Esophagus squamous epithelium (tissue), 5 donors: ENCODE measurements around the gene PCSK9. TPM values are rescaled to one million over a fixed set of nuclear protein-coding genes. Genes with fewer than 3 reads are reported as not detected.
A peak's percentile ranks its signal among the peaks of the same experiment; 100 is the strongest.

Source experiments
- DNase-seq: peaks from one replicate; lab custom pipeline; 2025; lab: John Stamatoyannopoulos, UW
- H3K27ac ChIP-seq, 4 donors: fragments of 200-600 bp; sonication (generic); one replicate each; pipeline ENCODE4 v1.5.1; 2016 to 2019; ENCODE audit warnings: mild to moderate bottlenecking in 1 of 4
- H3K27me3 ChIP-seq, 4 donors: fragments of 200-600 bp; sonication (generic); 1 replicate in 3 of 4; 2 replicates in 1 of 4; pipeline versions ENCODE4 v1.5.1 to v1.6.0; 2017 to 2021; ENCODE audit warnings: antibody characterized with exemption in 1 of 4
- H3K36me3 ChIP-seq, 3 donors: fragments of 200-600 bp; sonication (generic); one replicate each; pipeline ENCODE4 v1.5.1; 2016 to 2019
- H3K4me1 ChIP-seq, 3 donors: fragments of 200-600 bp; sonication (generic); one replicate each; pipeline ENCODE4 v1.5.1; 2017 to 2019
- H3K4me3 ChIP-seq, 4 donors: fragments of 200-600 bp; sonication (generic); 1 replicate in 3 of 4; 2 replicates in 1 of 4; pipeline ENCODE4 v1.5.1; 2016 to 2019; ENCODE audit warnings: mild to moderate bottlenecking in 2 of 4, moderate library complexity in 1 of 4
- H3K9me3 ChIP-seq, 3 donors: fragments of 200-600 bp; sonication (generic); one replicate each; pipeline ENCODE4 v1.5.1; 2016 to 2019
- POLR2A ChIP-seq, 4 donors: fragments of 450-650 bp; IDR thresholded peaks; one replicate each; pipeline ENCODE4 v1.6.1; 2017; ENCODE audit warnings: antibody characterized with exemption in 4 of 4, mild to moderate bottlenecking in 4 of 4, moderate library complexity in 3 of 4
- WGBS, 2 donors: methylation state at CpG; one replicate each; pipeline ENCODE4 v1.1.5; 2018; 5-methylcytosine and 5-hydroxymethylcytosine counted together
- intact Hi-C: fragments of 100-400 bp; cut with DNase I; formaldehyde crosslinking; loops from one replicate; pipeline ENCODE4 v1.15.0; 2022
- total RNA-seq, 4 donors: library from RNA; depleted of rRNA; stranded (reverse); fragments of >200 nt; gene quantifications; one replicate each; pipeline ENCODE4 v1.1.0, GENCODE V29; 2016
- TF ChIP-seq, protein P1 (sequence below), 6 experiments: fragments of 450-650 bp in 4 of 6; fragments of 200-600 bp in 2 of 6; sonication (generic) in 2 of 6; IDR thresholded peaks; one replicate each; pipeline ENCODE4 v1.5.1; 2016 to 2019; ENCODE audit warnings: antibody characterized with exemption in 6 of 6, mild to moderate bottlenecking in 4 of 6, moderate library complexity in 4 of 6
- donor health status: DM: yes; HTN: yes; CAD: no.

PCSK9 gene
- total RNA-seq, 4 donors from 2014 or later, result 6.5 to 21.4 (median 7.0) TPM

DNA sequence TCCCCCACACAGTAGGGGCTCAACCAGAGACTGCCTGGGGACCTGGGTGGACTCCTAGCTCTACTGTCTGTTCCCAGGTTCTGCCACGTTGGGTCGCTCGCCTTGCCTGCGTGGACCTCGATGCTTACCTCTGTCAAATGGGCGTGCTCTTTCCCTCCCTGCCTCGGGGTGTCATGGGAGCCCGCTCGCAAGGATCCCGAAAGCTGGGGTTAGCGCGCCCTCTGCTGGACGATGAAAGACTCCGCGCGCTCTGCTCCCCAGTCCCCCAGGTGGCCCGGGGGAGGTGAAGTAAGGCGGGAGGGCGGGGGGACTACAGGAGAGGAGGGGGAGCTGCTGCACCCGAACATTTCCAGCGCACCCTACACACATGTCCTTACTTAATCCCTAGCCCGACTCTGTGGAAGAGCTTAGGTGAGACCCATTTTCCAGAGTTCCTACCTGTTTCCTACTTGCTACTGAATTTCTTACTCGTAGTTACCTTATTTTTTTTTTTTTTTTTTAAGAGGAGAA, 42.9 kb upstream of the PCSK9 start:
- no peak overlapping the region for H3K27ac ChIP-seq
- peak overlapping the region in 2 of 4 donors; percentile 19 to 33 for H3K4me3 ChIP-seq
- intact Hi-C loops, result loop anchor here (5.0 kb wide), 1 partner anchor 44 kb away; no protein-coding TSS in a partner anchor
- TF ChIP-seq, protein P1, sequence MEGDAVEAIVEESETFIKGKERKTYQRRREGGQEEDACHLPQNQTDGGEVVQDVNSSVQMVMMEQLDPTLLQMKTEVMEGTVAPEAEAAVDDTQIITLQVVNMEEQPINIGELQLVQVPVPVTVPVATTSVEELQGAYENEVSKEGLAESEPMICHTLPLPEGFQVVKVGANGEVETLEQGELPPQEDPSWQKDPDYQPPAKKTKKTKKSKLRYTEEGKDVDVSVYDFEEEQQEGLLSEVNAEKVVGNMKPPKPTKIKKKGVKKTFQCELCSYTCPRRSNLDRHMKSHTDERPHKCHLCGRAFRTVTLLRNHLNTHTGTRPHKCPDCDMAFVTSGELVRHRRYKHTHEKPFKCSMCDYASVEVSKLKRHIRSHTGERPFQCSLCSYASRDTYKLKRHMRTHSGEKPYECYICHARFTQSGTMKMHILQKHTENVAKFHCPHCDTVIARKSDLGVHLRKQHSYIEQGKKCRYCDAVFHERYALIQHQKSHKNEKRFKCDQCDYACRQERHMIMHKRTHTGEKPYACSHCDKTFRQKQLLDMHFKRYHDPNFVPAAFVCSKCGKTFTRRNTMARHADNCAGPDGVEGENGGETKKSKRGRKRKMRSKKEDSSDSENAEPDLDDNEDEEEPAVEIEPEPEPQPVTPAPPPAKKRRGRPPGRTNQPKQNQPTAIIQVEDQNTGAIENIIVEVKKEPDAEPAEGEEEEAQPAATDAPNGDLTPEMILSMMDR (IDR thresholded peaks at IDR 0.05), result peak; percentile 79 to 89 (median 85)
- no peak for TF ChIP-seq POLR2A (IDR thresholded peaks at IDR 0.05)
- H3K27me3 ChIP-seq, result peaks cover 0 to 58% (median 1%) of the 10 kb centered on the region in 4 donors
- WGBS, 2 donors, result 0 to 5% methylated on average over 6 to 11 of the region's 23 CpGs
- DNase-seq, result no peak
- H3K36me3 ChIP-seq, result no peaks in the 10 kb centered on the region
- H3K4me1 ChIP-seq, result peaks cover 6 to 13% (median 7%) of the 10 kb centered on the region in 3 donors
- no peaks in the 10 kb centered on the region for H3K9me3 ChIP-seq

DNA sequence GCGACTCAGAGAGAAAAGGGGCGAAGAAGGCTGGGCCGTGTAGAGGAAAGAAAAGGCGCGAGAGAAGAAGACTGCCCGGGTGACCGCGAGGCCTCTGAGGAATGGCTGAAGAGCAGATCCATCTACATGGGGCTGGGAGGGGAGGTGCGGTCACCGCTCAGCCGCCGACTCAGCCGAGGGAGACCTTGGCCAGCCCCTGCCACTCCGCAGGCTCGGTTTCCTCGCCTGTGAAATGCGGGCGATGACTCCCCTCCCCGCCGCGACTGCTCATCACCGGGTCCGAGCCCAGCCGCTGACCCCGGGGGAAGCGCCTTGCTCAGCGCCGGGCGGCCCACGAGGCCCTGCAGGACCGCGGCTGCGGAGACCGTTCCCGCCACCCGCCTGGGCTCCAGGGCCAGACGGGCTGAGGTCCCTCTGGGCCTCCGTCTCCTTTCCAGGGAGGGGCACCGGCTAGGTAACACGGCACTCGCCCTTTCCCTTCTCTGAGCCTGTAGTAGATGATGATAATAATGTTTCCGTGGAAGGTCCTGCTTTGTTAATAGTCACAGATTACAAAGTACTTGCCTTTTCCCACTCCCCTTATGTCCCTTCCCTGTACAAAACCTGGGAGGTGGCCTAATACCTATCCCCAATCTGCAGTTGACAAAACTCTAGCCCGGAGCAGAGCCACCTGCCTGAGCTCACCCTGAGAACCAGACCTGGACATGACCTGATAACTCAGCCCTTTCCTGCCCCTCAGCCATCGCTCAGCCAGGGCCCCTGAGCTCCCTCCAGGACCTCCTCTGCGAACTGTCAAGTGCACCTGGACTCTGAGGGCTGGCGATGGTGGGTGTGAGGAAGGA, 42.3 kb upstream of the PCSK9 start:
- H3K36me3 ChIP-seq, result no peaks in the 10 kb centered on the region
- peak overlapping the region in 2 of 4 donors; percentile 19 to 33 for H3K4me3 ChIP-seq
- no peak for TF ChIP-seq POLR2A (IDR thresholded peaks at IDR 0.05)
- TF ChIP-seq, protein P1 (IDR thresholded peaks at IDR 0.05), result no peak
- H3K27me3 ChIP-seq, result peaks cover 0 to 58% (median 1%) of the 10 kb centered on the region in 4 donors
- no peak overlapping the region for H3K27ac ChIP-seq
- DNase-seq, result no peak
- H3K4me1 ChIP-seq, result peaks cover 6 to 13% (median 7%) of the 10 kb centered on the region in 3 donors
- no peaks in the 10 kb centered on the region for H3K9me3 ChIP-seq
- intact Hi-C loops, result loop anchor here (5.0 kb wide), 1 partner anchor 45 kb away; no protein-coding TSS in a partner anchor
- 12 to 17% methylated on average over 18 to 19 of the region's 46 CpGs for WGBS, 2 donors

DNA sequence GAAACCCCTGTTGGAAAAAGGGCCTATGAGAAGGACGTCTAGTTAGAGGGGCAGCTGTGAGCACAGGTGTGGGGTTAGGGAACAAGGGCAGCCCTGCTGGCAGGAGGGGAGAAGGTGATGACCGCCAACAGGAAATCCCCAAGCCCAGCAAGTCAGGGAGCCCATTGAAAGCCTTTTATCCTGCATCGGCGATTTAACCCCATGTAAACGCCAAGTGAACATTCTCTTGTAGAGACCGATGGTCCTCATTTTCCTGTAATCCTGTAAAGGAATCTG, 41.7 kb upstream of the PCSK9 start:
- WGBS, 2 donors, result 68 to 89% methylated on average over 4 to 6 of the region's 6 CpGs
- intact Hi-C loops, result loop anchor here (5.0 kb wide), 1 partner anchor 45 kb away; no protein-coding TSS in a partner anchor
- TF ChIP-seq, protein P1 (IDR thresholded peaks at IDR 0.05), result no peak
- TF ChIP-seq POLR2A (IDR thresholded peaks at IDR 0.05), result no peak
- peaks cover 6 to 13% (median 7%) of the 10 kb centered on the region in 3 donors for H3K4me1 ChIP-seq
- H3K27me3 ChIP-seq, result peaks cover 0 to 62% (median 1%) of the 10 kb centered on the region in 4 donors
- no peak overlapping the region for H3K27ac ChIP-seq
- H3K4me3 ChIP-seq, result no peak overlapping the region
- DNase-seq, result no peak
- no peaks in the 10 kb centered on the region for H3K9me3 ChIP-seq
- no peaks in the 10 kb centered on the region for H3K36me3 ChIP-seq

DNA sequence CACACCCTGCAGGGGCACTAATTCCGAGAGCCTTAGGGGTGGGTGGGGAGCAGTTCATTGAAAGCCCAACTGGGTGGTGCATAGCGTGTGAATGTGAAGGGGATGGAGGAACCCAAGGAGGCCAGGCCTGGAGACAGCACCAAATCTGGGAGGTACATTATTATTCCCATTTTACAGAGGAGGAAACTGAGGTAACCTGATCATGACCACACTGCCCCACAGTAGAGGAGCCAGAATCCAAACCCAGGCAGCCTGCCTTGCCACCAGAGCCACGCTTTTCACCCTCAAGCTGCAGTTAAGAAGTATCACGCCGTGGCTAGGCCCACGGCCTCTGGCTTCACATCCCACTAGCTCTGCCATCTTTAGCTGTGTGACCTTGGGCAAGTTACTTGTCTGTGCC, 41.2 kb upstream of the PCSK9 start:
- TF ChIP-seq POLR2A (IDR thresholded peaks at IDR 0.05), result no peak
- TF ChIP-seq, protein P1 (IDR thresholded peaks at IDR 0.05), result no peak
- WGBS, 2 donors, result 79 to 82% methylated on average over 4 to 6 of the region's 6 CpGs
- Histone ChIP-seq H3K4me3 (no peak overlapping the region), H3K36me3 (no peaks in the 10 kb centered on the region), H3K9me3 (no peaks in the 10 kb centered on the region), H3K27me3 (peaks cover 0 to 62% (median 1%) of the 10 kb centered on the region in 4 donors), H3K27ac (no peak overlapping the region), H3K4me1 (peaks cover 6 to 13% (median 7%) of the 10 kb centered on the region in 3 donors)
- intact Hi-C loops, result loop anchor here (5.0 kb wide), 1 partner anchor 46 kb away; no protein-coding TSS in a partner anchor
- DNase-seq, result no peak

DNA sequence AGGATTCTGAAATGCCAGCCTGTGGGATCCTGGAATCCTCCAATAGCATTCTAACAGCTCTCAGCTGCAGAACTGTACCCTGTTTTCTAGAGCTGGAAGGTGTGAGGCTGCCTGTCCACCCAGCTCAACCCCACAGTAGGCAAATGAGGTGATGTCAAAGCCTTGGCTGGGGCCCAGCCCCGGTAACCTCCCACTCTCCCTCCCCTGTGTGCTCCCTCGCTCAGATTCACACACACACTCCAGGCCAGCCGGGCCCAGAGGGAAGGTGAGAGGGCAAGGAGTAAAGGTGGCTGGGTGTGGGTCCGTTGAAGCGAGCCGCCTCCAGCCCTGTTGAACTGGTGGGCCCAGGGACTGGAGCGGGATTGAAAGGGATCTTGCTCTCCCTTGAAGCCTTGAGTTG, 40.7 kb upstream of the PCSK9 start, which contains the start of gene BSND:
TSS of gene BSND (plus strand) at position 257 of the 400 bp plus-strand sequence. CDS start 254 bp downstream, outside the sequence.
- no peak within 1 kb of the TSS for H3K4me3 ChIP-seq
- no peak for TF ChIP-seq POLR2A (IDR thresholded peaks at IDR 0.05)
- TF ChIP-seq, protein P1 (IDR thresholded peaks at IDR 0.05), result no peak
- H3K4me1 ChIP-seq, result peaks cover 6 to 13% (median 7%) of the 10 kb centered on the region in 3 donors
- peaks cover 0 to 62% (median 1%) of the 10 kb centered on the region in 4 donors for H3K27me3 ChIP-seq
- H3K9me3 ChIP-seq, result no peaks in the 10 kb centered on the region
- no peaks in the 10 kb centered on the region for H3K36me3 ChIP-seq
- 88 to 91% methylated on average over 4 to 5 of the region's 7 CpGs for WGBS, 2 donors
- H3K27ac ChIP-seq, result no peak within 1 kb of the TSS
- intact Hi-C loops, result loop anchor here (5.0 kb wide), 1 partner anchor 46 kb away; no protein-coding TSS in a partner anchor
- no peak for DNase-seq
